GM12878 (cell line): Measurements from ENCODE around the gene PPP1R3E.

Source experiments
- BMI1 ChIP-seq: fragments of 450-650 bp; IDR thresholded peaks from 2 replicates; pipeline ENCODE4 v1.6.1; 2016; ENCODE audit warnings: mild to moderate bottlenecking, moderate library complexity, borderline replicate concordance
- CBX5 ChIP-seq: sonication (generic); IDR thresholded peaks from 2 replicates; pipeline ENCODE4 v1.6.1; 2016; ENCODE audit warnings: low read depth, moderate library complexity, mild to moderate bottlenecking, inconsistent platforms
- CHD2 ChIP-seq: IDR thresholded peaks from 2 replicates; pipeline ENCODE4 v1.6.1; 2011; ENCODE audit warnings: low read depth, low read length, improper control_type of control experiment, borderline replicate concordance
- E4F1 ChIP-seq: fragments of 450-650 bp; IDR thresholded peaks from 2 replicates; pipeline ENCODE4 v1.6.1; 2018; ENCODE audit warnings: borderline replicate concordance, mild to moderate bottlenecking; ENCODE audit not compliant: partially characterized antibody
- KAT2A ChIP-seq: conservative IDR thresholded peaks from 2 replicates; pipeline ENCODE4 v1.6.1; 2011; ENCODE audit warnings: low read depth, low read length; ENCODE audit not compliant: control insufficient read depth
- MXI1 ChIP-seq: fragments of 150-350 bp; IDR thresholded peaks from 2 replicates; pipeline ENCODE4 v1.6.1; 2011; ENCODE audit warnings: low read depth, mild to moderate bottlenecking, inconsistent platforms, low read length, improper control_type of control experiment
- TF ChIP-seq, protein P1 (sequence below): IDR thresholded peaks from 2 replicates; pipeline ENCODE4 v1.6.1; 2011; ENCODE audit warnings: low read depth, low read length, improper control_type of control experiment, borderline replicate concordance
- TF ChIP-seq, protein P2 (sequence below), 3 experiments: IDR thresholded peaks in 2 of 3; conservative IDR thresholded peaks in 1 of 3; 2 replicates each; pipeline ENCODE4 v1.5.1; 2011; ENCODE audit warnings: low read depth in 3 of 3, low read length in 3 of 3, mild to moderate bottlenecking in 3 of 3, control low read depth in 2 of 3, moderate library complexity in 2 of 3, inconsistent platforms in 1 of 3, mixed read lengths in 1 of 3; ENCODE audit not compliant: control insufficient read depth in 2 of 3, insufficient read depth in 1 of 3; ENCODE audit errors: extremely low read depth in 1 of 3

GRCh38 chr14:23348297-23348655 lies 45.6 kb upstream of the PPP1R3E start:
- TF ChIP-seq, protein P1, sequence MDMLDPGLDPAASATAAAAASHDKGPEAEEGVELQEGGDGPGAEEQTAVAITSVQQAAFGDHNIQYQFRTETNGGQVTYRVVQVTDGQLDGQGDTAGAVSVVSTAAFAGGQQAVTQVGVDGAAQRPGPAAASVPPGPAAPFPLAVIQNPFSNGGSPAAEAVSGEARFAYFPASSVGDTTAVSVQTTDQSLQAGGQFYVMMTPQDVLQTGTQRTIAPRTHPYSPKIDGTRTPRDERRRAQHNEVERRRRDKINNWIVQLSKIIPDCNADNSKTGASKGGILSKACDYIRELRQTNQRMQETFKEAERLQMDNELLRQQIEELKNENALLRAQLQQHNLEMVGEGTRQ: no peak
- TF ChIP-seq CHD2 (no peak), BMI1 (no peak), MXI1 (no peak), CBX5 (no peak), E4F1 (no peak), KAT2A (no peak)
- TF ChIP-seq, protein P2, sequence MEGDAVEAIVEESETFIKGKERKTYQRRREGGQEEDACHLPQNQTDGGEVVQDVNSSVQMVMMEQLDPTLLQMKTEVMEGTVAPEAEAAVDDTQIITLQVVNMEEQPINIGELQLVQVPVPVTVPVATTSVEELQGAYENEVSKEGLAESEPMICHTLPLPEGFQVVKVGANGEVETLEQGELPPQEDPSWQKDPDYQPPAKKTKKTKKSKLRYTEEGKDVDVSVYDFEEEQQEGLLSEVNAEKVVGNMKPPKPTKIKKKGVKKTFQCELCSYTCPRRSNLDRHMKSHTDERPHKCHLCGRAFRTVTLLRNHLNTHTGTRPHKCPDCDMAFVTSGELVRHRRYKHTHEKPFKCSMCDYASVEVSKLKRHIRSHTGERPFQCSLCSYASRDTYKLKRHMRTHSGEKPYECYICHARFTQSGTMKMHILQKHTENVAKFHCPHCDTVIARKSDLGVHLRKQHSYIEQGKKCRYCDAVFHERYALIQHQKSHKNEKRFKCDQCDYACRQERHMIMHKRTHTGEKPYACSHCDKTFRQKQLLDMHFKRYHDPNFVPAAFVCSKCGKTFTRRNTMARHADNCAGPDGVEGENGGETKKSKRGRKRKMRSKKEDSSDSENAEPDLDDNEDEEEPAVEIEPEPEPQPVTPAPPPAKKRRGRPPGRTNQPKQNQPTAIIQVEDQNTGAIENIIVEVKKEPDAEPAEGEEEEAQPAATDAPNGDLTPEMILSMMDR (IDR thresholded peaks at IDR 0.05 in 2 of 3, conservative IDR thresholded peaks at IDR 0.05 in 1 of 3; ENCODE audit: control insufficient read depth in 2 of 3, extremely low read depth in 1 of 3, insufficient read depth in 1 of 3, low read depth in 3 of 3, low read length in 3 of 3): no peak
